Mesodermal cell (in vitro differentiated cells): ENCODE measurements around the gene OXSR1.

Experiments
- H3K27ac ChIP-seq: 2 replicates; pipeline ENCODE4 v1.7.0; 2013; ENCODE audit warnings: mild to moderate bottlenecking, low read depth, low read length, moderate library complexity; ENCODE audit not compliant: severe bottlenecking
- H3K36me3 ChIP-seq: 2 replicates; pipeline ENCODE4 v1.7.1; 2013; ENCODE audit warnings: mild to moderate bottlenecking, low read length, moderate library complexity; ENCODE audit not compliant: control insufficient read depth, insufficient read depth
- H3K4me1 ChIP-seq: one replicate; pipeline ENCODE4 v1.7.1; 2013; ENCODE audit warnings: mild to moderate bottlenecking, low read length; ENCODE audit not compliant: insufficient read depth, control insufficient read depth, poor library complexity, severe bottlenecking
- H3K4me3 ChIP-seq: 2 replicates; pipeline ENCODE4 v1.7.0; 2013; ENCODE audit warnings: low read length, control low read depth, mild to moderate bottlenecking; ENCODE audit not compliant: insufficient read depth, poor library complexity, severe bottlenecking; ENCODE audit errors: extremely low read depth
- H3K9me3 ChIP-seq: 2 replicates; pipeline ENCODE4 v1.7.1; 2013; ENCODE audit warnings: mild to moderate bottlenecking, low read length, moderate library complexity; ENCODE audit not compliant: control insufficient read depth
- WGBS, 2 experiments: methylation state at CpG; one replicate each; pipeline ENCODE4 v1.1.5; 2013; ENCODE audit warnings: missing lambda C conversion rate in 2 of 2; ENCODE audit not compliant: insufficient coverage in 2 of 2; 5-methylcytosine and 5-hydroxymethylcytosine counted together

Gene OXSR1

DNA sequence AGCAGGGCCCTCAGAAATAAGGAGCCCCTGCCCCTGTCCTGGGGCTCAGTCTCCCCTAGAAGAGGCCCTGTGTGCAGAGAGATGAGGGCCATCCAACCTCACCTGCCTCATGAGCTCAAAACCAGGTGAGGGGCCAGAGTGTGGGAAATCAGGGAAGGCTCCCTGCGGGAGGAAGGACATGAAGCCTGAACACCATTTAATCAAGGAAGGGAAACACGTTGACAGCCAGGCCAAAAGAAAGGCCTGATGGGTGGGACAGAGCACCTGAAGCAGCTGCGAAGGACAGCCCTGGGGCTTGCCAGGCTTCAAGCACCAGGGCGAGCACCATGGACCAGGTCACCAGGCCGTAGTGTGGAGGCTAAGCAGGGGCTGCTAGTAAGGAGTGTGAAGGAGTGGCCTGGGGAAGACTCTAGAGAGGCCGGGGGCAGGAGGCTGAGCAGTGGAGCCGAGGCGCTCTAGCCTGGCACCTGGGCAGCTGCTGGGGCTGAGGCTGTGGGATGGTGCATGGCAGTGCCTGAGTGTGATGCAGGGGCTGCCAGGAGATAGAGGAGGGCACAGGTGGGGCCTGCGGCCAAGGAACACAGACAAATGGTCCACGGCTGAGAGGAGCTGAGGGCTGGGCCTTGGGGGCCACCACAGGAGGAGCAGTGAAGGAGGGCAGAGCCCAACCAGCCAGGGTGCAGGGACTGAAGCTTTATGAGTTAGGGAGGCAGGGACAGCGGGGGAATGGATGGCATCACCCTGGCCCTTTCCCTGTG lies 44.5 kb upstream of the OXSR1 start:
- 94 to 98% methylated on average over 9 to 11 of the region's 11 CpGs for WGBS, 2 experiments
- Histone ChIP-seq H3K4me1 (no peaks in the 10 kb centered on the region), H3K27ac (no peak overlapping the region), H3K4me3 (no peak overlapping the region), H3K9me3 (no peaks in the 10 kb centered on the region), H3K36me3 (peaks cover 46% of the 10 kb centered on the region)

DNA sequence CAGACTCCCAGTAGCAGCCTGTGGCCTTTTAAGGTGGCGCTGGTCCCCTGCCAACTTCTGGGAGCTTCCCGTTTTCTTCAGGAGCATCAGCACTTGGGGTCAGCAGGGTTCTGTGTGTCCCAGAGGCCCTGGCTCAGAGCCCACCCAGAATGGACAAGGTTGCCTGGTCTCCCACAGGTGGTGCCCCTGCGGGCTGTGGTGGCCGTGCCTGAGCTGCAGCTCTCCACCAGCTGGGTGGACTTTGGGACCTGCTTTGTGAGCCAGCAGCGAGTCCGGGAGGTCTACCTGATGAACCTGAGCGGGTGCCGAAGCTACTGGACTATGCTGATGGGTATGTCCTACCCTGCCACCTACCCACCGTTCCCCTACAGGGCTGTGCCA lies 43.9 kb upstream of the OXSR1 start:
- no peaks in the 10 kb centered on the region for H3K9me3 ChIP-seq
- peaks cover 49% of the 10 kb centered on the region for H3K36me3 ChIP-seq
- no peak overlapping the region for H3K4me3 ChIP-seq
- 90 to 95% methylated on average over 9 of the region's 9 CpGs for WGBS, 2 experiments
- H3K4me1 ChIP-seq: no peaks in the 10 kb centered on the region
- H3K27ac ChIP-seq: no peak overlapping the region

DNA sequence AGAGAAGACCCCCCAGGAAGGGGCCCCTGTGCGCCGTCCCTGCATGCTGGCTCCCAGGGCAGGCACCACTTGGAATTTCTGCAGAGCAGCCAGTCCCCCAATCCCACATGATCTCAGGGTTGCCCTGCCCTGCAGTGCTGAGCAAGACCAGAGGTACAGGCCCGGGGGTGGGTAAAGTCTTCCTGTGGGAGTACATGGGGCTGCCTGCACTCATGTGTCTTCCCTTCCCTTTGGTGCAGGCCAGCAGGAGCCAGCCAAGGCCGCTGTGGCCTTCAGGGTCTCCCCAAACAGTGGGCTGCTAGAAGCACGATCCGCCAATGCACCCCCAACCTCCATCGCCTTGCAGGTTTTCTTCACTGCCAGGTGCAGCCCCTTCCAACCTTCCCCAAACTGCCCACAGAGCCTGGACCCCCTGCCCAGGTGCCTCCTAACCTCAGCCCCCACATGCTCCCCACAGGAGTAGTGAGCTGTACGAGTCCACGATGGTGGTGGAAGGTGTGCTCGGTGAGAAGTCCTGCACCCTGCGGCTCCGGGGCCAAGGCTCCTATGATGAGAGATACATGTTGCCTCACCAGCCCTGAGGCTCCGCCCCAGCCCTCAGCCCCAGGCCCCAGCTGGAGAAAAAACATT lies 43.4 kb upstream of the OXSR1 start:
- H3K9me3 ChIP-seq: no peaks in the 10 kb centered on the region
- WGBS, 2 experiments: 92 to 93% methylated on average over 11 to 12 of the region's 13 CpGs
- H3K36me3 ChIP-seq: peaks cover 54% of the 10 kb centered on the region
- H3K27ac ChIP-seq: no peak overlapping the region
- H3K4me1 ChIP-seq: no peaks in the 10 kb centered on the region
- no peak overlapping the region for H3K4me3 ChIP-seq

DNA sequence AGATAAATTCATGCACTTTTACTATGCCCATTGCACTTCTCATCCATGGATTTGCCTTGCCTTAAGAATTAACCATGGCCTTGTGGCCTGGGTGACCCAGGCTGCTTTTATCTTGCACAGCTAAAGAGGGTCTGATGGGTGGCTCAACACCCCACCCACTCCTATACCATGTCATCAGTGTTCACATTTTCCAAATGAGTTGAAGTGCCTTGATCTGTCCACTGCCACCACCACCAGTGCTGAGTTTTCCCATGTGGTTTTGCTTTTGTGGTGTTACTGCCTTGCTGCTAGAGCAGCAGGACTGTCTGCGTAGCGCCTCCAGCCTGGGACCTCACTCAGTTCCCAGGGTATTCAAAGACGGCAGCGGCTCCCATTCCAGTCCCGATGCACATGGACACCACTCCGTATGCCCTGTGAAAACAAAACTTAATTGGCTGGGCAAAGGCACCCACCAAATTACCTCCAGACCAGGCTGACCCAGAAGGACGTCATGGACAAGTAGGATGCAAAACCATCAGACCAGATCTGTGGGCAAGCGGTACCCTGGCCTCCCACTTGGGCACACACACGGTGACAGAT lies 42.5 kb upstream of the OXSR1 start:
- H3K36me3 ChIP-seq: peaks cover 63% of the 10 kb centered on the region
- H3K27ac ChIP-seq: no peak overlapping the region
- H3K4me3 ChIP-seq: no peak overlapping the region
- H3K4me1 ChIP-seq: no peaks in the 10 kb centered on the region
- WGBS, 2 experiments: 96 to 100% methylated on average over 3 to 9 of the region's 9 CpGs
- no peaks in the 10 kb centered on the region for H3K9me3 ChIP-seq

DNA sequence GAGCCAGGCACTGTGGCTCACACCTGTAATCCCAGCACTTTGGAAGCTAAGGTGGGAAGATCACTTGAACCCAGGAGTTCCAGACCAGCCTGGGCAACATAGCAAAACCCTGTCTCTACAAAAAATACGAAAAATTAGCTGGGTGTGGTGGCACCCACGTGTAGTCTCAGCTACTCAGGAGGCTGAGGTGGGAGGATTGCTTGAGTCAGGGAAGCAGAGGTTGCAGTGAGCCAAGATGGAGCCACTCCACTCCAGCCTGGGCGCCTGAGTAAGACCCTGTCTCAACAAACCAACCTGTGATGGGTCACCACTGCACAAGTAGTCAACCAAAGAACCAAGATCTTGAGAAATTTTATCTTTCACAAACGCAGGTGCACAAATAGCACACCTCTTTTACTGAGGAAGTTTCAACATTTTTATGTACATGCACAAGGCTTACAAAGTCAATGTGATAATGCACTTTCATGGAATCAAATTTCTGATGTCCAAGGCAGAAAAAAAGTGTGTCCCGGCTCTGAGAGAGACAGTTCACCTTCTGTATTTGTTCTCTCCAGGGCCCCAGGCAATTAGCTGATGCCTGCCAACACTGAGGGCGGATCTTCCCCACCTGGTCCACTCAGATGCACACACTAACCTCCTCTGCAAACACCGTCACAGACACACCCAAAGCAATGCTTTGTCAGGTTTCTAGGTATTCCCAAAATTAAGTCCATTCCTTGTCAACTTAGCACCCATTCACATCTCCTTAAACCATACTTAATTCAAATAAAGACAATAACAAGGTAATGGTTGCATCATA lies 40.8 kb upstream of the OXSR1 start:
- Histone ChIP-seq H3K4me1 (no peaks in the 10 kb centered on the region), H3K4me3 (no peak overlapping the region), H3K9me3 (no peaks in the 10 kb centered on the region), H3K36me3 (peaks cover 78% of the 10 kb centered on the region), H3K27ac (no peak overlapping the region)
- WGBS, 2 experiments: 91 to 92% methylated on average over 6 to 7 of the region's 7 CpGs

DNA sequence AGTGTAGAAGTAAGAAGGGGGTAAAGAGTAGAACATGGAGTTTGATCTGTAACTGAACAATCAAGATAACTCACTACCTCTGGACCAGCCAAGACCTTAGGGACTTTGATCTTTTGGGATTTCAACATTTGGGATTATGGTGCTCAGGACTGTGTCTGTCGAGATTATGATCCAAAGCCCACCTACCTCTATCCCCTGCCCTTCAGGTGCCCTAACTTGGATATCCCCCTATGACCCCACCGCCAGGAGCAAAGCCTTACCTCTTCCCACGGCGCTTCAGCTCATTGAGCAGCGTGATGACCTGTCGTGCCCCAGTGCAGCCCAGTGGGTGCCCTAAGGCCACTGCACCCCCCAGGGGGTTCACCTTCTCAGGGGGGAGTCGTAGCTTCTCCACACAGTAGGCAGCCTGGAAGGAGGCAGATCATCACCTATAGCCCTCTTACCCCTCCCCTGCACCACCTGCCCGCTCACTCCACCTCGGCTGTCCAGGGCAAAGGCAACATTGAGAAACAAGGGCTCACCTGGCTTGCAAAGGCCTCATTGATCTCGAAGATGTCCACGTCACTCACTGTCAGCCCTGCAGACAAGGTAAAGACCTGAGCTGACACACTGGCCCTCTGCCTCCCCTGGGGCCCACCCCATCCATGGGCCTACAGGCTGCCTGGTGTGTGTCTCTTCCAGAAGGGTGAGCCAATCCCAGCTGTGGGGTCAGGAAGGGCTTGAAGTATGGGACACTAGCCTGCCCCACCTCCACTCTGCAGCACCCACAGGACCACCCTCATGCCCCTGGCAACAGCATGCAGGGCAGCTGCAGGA lies 39.8 kb upstream of the OXSR1 start:
- WGBS, 2 experiments: 92 to 95% methylated on average over 9 to 10 of the region's 11 CpGs
- H3K4me3 ChIP-seq: no peak overlapping the region
- no peaks in the 10 kb centered on the region for H3K4me1 ChIP-seq
- H3K27ac ChIP-seq: no peak overlapping the region
- peaks cover 85% of the 10 kb centered on the region for H3K36me3 ChIP-seq
- H3K9me3 ChIP-seq: no peaks in the 10 kb centered on the region

DNA sequence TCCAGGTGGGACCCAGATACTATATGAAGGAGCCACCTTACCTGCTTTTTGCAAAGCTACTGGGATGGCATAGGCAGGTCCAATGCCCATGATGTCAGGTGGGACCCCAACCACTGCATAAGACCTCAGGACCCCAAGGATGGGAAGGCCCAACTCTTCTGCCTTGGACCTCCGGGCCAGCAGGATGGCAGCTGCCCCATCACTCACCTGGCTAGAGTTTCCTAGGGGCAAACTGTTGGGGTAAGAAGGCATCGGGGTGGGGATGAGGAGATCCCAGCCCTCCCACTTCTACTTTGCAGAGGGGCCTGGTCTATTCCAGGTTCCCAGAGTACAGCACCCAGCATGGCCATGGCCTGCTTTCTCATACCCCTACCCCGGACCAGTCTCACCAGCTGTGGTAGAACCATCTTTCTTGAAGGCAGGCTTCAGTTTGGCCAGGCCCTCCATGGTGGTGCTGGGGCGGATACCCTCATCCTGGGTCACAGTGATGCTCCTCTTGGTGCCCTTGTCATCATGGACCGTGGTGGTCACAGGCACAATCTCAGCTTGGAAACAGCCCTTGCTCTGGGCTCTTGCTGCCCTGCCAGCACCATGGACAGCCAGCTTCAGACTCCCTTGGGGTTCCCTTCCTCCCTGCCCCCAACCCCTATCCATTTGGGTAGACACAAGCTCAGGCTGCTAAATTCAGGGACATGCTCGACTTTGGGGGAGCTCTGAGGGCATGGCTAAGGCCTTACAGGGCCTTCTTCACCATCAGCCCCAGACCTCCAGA lies 39.0 kb upstream of the OXSR1 start:
- Histone ChIP-seq H3K27ac (no peak overlapping the region), H3K4me3 (no peak overlapping the region), H3K9me3 (no peaks in the 10 kb centered on the region), H3K4me1 (no peaks in the 10 kb centered on the region), H3K36me3 (peaks cover 85% of the 10 kb centered on the region)
- WGBS, 2 experiments: 94 to 100% methylated on average over 4 of the region's 6 CpGs

DNA sequence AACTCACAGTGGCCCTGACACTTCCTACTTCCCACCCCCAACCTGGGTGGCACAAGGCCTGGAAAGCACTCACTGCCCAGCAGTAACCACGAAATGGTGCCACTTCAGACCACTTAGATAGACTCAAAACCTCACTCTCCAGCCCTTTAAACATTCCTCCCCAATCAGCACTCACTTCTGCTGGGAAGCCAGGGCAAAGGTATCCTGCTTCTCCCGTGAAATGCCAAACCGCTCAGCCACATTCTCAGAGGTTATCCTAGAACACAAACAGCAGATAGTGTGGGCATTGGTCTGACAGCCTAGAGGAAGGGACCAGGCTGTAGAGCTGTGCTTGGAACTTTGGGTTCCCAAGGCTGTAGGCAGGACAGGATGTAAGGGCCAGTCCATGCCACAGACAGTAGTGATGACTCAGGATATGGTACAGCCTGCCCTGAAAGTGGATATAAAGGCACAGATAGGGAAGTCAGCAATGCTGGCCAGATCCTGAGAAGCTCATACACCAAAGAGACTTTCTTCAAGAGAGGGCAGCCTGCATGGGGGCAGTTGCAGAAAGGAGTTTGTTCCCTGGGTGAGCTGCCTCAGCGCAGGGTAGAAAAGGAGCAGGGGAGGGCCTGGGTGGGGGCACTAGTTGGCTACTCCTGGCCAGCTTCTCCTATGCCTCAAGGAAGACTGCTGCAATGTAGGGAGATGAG lies 37.6 kb upstream of the OXSR1 start:
- no peaks in the 10 kb centered on the region for H3K9me3 ChIP-seq
- no peak overlapping the region for H3K4me3 ChIP-seq
- WGBS, 2 experiments: 93 to 96% methylated on average over 2 to 4 of the region's 4 CpGs
- H3K36me3 ChIP-seq: peaks cover 80% of the 10 kb centered on the region
- H3K27ac ChIP-seq: no peak overlapping the region
- H3K4me1 ChIP-seq: no peaks in the 10 kb centered on the region

DNA sequence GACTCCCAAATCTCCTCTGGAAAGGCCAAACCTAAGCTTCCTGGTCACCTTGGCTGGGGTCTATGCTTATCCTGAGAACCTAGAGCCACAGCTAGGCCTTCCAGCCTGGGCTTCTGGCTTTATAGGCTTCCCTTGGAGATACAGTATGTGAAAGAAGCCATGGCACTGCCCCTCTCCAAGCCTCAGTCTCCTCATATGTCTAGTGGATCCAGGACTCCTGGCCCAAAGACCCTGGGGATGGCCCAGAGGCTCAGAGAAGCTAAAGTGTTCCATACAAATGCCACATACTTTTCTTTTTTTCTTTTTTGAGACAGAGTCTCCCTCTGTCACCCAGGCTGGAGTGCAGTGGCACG lies 37.1 kb upstream of the OXSR1 start:
- peaks cover 4% of the 10 kb centered on the region for H3K4me1 ChIP-seq
- H3K36me3 ChIP-seq: peaks cover 77% of the 10 kb centered on the region
- no peak overlapping the region for H3K4me3 ChIP-seq
- no peaks in the 10 kb centered on the region for H3K9me3 ChIP-seq
- H3K27ac ChIP-seq: no peak overlapping the region
- WGBS, 2 experiments: 100% methylated on average over 1 of the region's 1 CpG
